ENCODE results near the gene WFDC11. TPM values are rescaled to one million over a fixed set of nuclear protein-coding genes. Genes with fewer than 3 reads are reported as not detected.

WFDC11 gene
- total RNA-seq, 1 donor from 2014 or later: not detected

- Mint-ChIP-seq H3K27me3 (ENCODE audit: low read depth) (peaks cover 11% of the 10 kb centered on the region), H3K9me3 (peaks cover 15% of the 10 kb centered on the region), H3K36me3 (no peaks in the 10 kb centered on the region), H3K4me3 (no peak overlapping the region), H3K4me1 (no peaks in the 10 kb centered on the region), H3K27ac (no peak overlapping the region)
- DNase-seq (ENCODE audit: low spot score in 2 of 2, unreplicated experiment in 2 of 2): no peak
- no peak for TF ChIP-seq CTCF (IDR thresholded peaks at IDR 0.05; ENCODE audit: unreplicated experiment)
Observed at GRCh38 chr20:45612314-45612713, 57.7 kb downstream of the WFDC11 start.

- no peak overlapping the region for H3K4me3 Mint-ChIP-seq
- DNase-seq (ENCODE audit: low spot score in 2 of 2, unreplicated experiment in 2 of 2): no peak
- peaks cover 11% of the 10 kb centered on the region for H3K27me3 Mint-ChIP-seq (ENCODE audit: low read depth)
- H3K4me1 Mint-ChIP-seq: no peaks in the 10 kb centered on the region
- no peaks in the 10 kb centered on the region for H3K36me3 Mint-ChIP-seq
- TF ChIP-seq CTCF (IDR thresholded peaks at IDR 0.05; ENCODE audit: unreplicated experiment): no peak
- peaks cover 17% of the 10 kb centered on the region for H3K9me3 Mint-ChIP-seq
- H3K27ac Mint-ChIP-seq: no peak overlapping the region
Observed at GRCh38 chr20:45611054-45611453, 59.0 kb downstream of the WFDC11 start.

DNA sequence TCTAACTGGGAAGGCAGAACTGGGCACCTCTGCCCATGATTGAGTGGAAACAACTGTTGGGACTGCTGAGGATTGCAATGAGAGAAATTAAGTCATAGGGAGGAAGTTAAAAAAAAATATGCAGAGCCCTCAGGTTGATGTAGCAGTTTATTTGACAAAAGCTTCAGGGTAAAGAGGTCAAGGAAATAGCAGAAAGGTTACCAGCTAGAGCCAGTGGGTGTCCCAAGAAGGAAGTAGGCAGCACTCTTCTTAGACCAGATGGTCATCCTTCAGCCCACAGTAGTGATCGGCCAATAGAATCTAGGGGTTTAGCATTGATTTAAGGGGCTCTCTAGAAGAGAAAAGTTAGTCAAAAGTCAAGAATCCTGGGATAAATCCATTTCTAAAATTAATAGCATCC lies 62.2 kb downstream of the WFDC11 start:
- H3K9me3 Mint-ChIP-seq: peaks cover 32% of the 10 kb centered on the region
- H3K27me3 Mint-ChIP-seq (ENCODE audit: low read depth): peaks cover 7% of the 10 kb centered on the region
- H3K36me3 Mint-ChIP-seq: no peaks in the 10 kb centered on the region
- no peak overlapping the region for H3K4me3 Mint-ChIP-seq
- no peak for TF ChIP-seq CTCF (IDR thresholded peaks at IDR 0.05; ENCODE audit: unreplicated experiment)
- no peak for DNase-seq (ENCODE audit: low spot score in 2 of 2, unreplicated experiment in 2 of 2)
- no peaks in the 10 kb centered on the region for H3K4me1 Mint-ChIP-seq
- no peak overlapping the region for H3K27ac Mint-ChIP-seq

Small RNAs within 50 kb of the gene (microRNA-seq; reads per million reads assigned to microRNA genes)
- 1.5 reads per million for gene MIR3617

Other genes with a start within 250 kb of the WFDC11 start
- 57.8 to 61.9 TPM (median 61.3 TPM) in 3 replicates for gene WFDC2, start 200.5 kb downstream of the WFDC11 start, total RNA-seq
- not detected in 3 replicates for gene SPINT3, start 154.6 kb downstream of the WFDC11 start, total RNA-seq
- gene WFDC6, start 130.8 kb downstream of the WFDC11 start, total RNA-seq: not detected in 3 replicates
- not detected in 3 replicates for gene EPPIN, start 122.8 kb downstream of the WFDC11 start, total RNA-seq
- not detected in 3 replicates for gene WFDC8, start 91.0 kb downstream of the WFDC11 start, total RNA-seq
- gene WFDC10A, start 40.5 kb downstream of the WFDC11 start, total RNA-seq: not detected in 3 replicates
- gene WFDC9, start 39.0 kb downstream of the WFDC11 start, total RNA-seq: not detected in 3 replicates
- not detected in 3 replicates for gene WFDC13, start 31.8 kb upstream of the WFDC11 start, total RNA-seq
- gene WFDC10B, start 34.8 kb upstream of the WFDC11 start, total RNA-seq: not detected in 3 replicates
- gene SPINT4, start 52.1 kb upstream of the WFDC11 start, total RNA-seq: not detected in 3 replicates
- gene WFDC3, start 121.6 kb upstream of the WFDC11 start, total RNA-seq: 0.45 TPM in 1 of 3 replicates, not detected in the others
- 25.9 to 28.9 TPM (median 26.5 TPM) in 3 replicates for gene DNTTIP1, start 121.7 kb upstream of the WFDC11 start, total RNA-seq
- 48.1 to 50.2 TPM (median 48.3 TPM) in 3 replicates for gene UBE2C, start 142.4 kb upstream of the WFDC11 start, total RNA-seq
- gene TNNC2, start 157.1 kb upstream of the WFDC11 start, total RNA-seq: 0.54 to 0.79 TPM in 2 of 3 replicates, not detected in the other
- gene SNX21, start 163.6 kb upstream of the WFDC11 start, total RNA-seq: 15.8 to 21.0 TPM (median 17.3 TPM) in 3 replicates
- 19.8 to 20.9 TPM (median 20.6 TPM) in 3 replicates for gene ACOT8, start 187.2 kb upstream of the WFDC11 start, total RNA-seq
- 3.7 to 4.6 TPM (median 4.4 TPM) in 3 replicates for gene ZSWIM3, start 187.4 kb upstream of the WFDC11 start, total RNA-seq
- 12.0 to 12.8 TPM (median 12.6 TPM) in 3 replicates for gene ZSWIM1, start 211.0 kb upstream of the WFDC11 start, total RNA-seq
- gene SPATA25, start 217.4 kb upstream of the WFDC11 start, total RNA-seq: 3.2 to 4.0 TPM (median 3.4 TPM) in 3 replicates
- gene NEURL2, start 221.0 kb upstream of the WFDC11 start, total RNA-seq: 7.2 to 8.3 TPM (median 8.1 TPM) in 3 replicates
- gene CTSA, start 221.1 kb upstream of the WFDC11 start, total RNA-seq: 74.4 to 86.7 TPM (median 78.8 TPM) in 3 replicates
- gene PLTP, start 241.9 kb upstream of the WFDC11 start, total RNA-seq: 54.6 to 58.1 TPM (median 55.5 TPM) in 3 replicates

Measured in mesothelial cell of epicardium (in vitro differentiated cells).